ENCODE results near the gene ZSWIM3. TPM values are rescaled to one million over a fixed set of nuclear protein-coding genes. Genes with fewer than 3 reads are reported as not detected.
"Not testable (repeated sequence)": the region's sequence is repeated elsewhere in the genome, so short reads cannot be mapped to it uniquely, and the experiment has no call there.

ZSWIM3 gene
- total and polyA plus RNA-seq, 4 donors, result 1.5 to 4.5 (median 2.1) TPM

DNA sequence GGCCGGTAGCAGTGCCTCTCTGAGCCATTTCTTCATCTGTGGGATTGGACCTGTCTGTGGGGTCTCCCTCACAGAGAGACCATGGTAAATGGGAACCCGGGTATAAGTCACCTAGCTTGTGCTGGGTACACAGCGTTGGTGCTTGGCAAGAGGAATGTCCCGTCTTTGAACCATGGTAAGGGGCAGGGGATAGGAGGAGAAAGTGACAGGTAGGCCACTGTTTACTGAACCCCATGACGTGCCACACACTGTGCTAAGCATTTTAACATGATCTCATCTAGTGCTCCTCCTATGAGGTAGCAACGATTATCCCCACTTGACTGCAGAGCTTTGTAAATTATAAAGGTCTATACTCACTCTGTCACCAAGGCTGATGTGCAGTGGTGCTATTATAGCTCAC is 29.7 kb upstream of the ZSWIM3 start:
- H3K36me3 ChIP-seq (ENCODE audit: control insufficient read depth in 1 of 2, insufficient read depth in 2 of 2, low read length in 1 of 2), result no peaks in the 10 kb centered on the region
- intact Hi-C loops (cut with DNase I), result no loop called here
- peak overlapping the region in 1 of 2 donors; percentile 92 for H3K27ac ChIP-seq (ENCODE audit: low read depth in 1 of 2, low read length in 2 of 2)
- no peaks in the 10 kb centered on the region for H3K4me1 ChIP-seq (ENCODE audit: control insufficient read depth in 1 of 2, insufficient read depth in 2 of 2, low read length in 2 of 2)
- 76 to 87% methylated on average over 6 of the region's 6 CpGs for WGBS, 2 donors
- no peak for DNase-seq
- H3K27me3 ChIP-seq (ENCODE audit: control insufficient read depth in 1 of 2, insufficient read depth in 2 of 2, low read length in 1 of 2), result no peaks in the 10 kb centered on the region
- no peak for ATAC-seq (ENCODE audit: low FRiP score)
- H3K4me3 ChIP-seq (ENCODE audit: low read length in 2 of 2), result no peak overlapping the region
- no peaks in the 10 kb centered on the region for H3K9me3 ChIP-seq (ENCODE audit: control insufficient read depth, low read length)

DNA sequence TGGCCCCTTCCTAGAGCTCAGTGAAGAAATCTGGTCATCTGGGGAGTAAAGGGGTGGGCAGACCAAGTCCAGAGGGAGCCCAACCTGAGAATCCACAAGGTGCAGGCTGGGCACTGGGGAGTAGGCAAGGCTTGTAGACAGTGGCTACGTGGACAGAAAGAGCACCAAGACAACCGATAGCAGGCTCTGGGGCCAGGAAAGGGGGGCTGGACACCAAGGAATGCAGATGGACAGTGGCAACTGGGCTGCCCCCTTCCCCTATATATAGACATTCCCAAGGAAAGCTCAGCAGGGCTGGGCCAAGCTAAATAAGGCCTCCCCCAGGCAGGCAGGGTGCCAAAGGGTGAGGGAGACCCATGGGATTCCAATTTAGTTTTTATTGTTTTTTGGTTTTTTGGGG is 28.8 kb upstream of the ZSWIM3 start:
- H3K4me1 ChIP-seq (ENCODE audit: control insufficient read depth in 1 of 2, insufficient read depth in 2 of 2, low read length in 2 of 2), result peaks cover 0 to 1% of the 10 kb centered on the region in 2 donors
- DNase-seq, result peak; percentile 73 to 82
- WGBS, 2 donors, result 0 to 8% methylated on average over 2 of the region's 2 CpGs

DNA sequence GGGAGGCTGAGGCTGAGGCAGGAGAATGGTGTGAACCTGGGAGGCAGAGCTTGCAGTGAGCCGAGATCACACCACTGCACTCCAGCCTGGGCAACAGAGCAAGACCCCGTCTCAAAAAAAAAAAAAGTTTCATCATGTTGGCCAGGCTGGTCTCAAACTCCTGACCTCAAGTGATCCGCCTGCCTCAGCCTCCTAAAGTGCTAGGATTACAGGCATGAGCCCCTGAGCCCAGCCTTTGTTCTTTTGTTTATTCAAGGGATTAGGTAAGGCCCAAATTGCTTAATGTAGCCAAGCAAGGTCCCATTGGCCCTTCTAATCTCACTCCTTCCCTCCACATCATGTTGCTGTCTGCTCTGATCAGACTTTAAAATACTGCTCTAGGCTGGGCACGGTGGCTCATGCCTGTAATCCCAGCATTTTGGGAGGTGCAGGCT is 27.7 kb upstream of the ZSWIM3 start:
- H3K4me1 ChIP-seq (ENCODE audit: control insufficient read depth in 1 of 2, insufficient read depth in 2 of 2, low read length in 2 of 2); H3K9me3 ChIP-seq (ENCODE audit: control insufficient read depth, low read length); H3K4me3 ChIP-seq (ENCODE audit: low read length in 2 of 2); H3K36me3 ChIP-seq (ENCODE audit: control insufficient read depth in 1 of 2, insufficient read depth in 2 of 2, low read length in 1 of 2); H3K27me3 ChIP-seq (ENCODE audit: control insufficient read depth in 1 of 2, insufficient read depth in 2 of 2, low read length in 1 of 2); DNase-seq; H3K27ac ChIP-seq (ENCODE audit: low read depth in 1 of 2, low read length in 2 of 2); ATAC-seq (ENCODE audit: low FRiP score): not testable (repeated sequence)
- WGBS, 2 donors, result 69 to 90% methylated on average over 4 of the region's 4 CpGs
- intact Hi-C loops (cut with DNase I), result loop anchor here in 1 of 2 donors (10.0 kb wide), 2 partner anchors 55 to 1645 kb away; partner anchors contain the start of genes JPH2, SPATA25 and ZSWIM1

More for the DNA sequence above, 28.8 kb upstream of the ZSWIM3 start:
- intact Hi-C loops (cut with DNase I), result no loop called here
- Histone ChIP-seq H3K4me3 (ENCODE audit: low read length in 2 of 2) (no peak overlapping the region), H3K27me3 (ENCODE audit: control insufficient read depth in 1 of 2, insufficient read depth in 2 of 2, low read length in 1 of 2) (no peaks in the 10 kb centered on the region), H3K27ac (ENCODE audit: low read depth in 1 of 2, low read length in 2 of 2) (peak overlapping the region; percentile 29 to 92), H3K36me3 (ENCODE audit: control insufficient read depth in 1 of 2, insufficient read depth in 2 of 2, low read length in 1 of 2) (no peaks in the 10 kb centered on the region), H3K9me3 (ENCODE audit: control insufficient read depth, low read length) (no peaks in the 10 kb centered on the region)
- peak; percentile 2 for ATAC-seq (ENCODE audit: low FRiP score)

DNA sequence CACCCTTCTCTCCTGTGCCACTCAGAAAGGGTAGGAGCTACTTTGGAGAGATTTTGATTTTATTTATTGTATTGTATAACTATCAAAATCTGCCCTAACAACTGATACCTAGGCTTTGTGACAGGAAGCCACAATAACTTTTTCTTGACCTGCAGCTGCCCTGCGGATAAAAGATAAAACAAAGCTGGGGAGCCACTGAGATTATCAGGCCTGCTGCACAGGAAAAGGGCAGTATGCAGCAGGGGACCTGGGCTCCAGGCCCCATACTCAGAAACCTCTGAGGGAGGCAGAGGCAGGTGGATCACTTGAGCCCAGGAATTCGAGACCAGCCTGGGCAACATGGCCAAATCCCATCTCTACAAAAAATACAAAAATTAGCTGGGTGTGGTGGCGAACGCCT is 24.8 kb upstream of the ZSWIM3 start:
- H3K27ac ChIP-seq (ENCODE audit: low read depth in 1 of 2, low read length in 2 of 2), result peak overlapping the region in 1 of 2 donors; percentile 92
- H3K4me1 ChIP-seq (ENCODE audit: control insufficient read depth in 1 of 2, insufficient read depth in 2 of 2, low read length in 2 of 2), result peaks cover 0 to 1% of the 10 kb centered on the region in 2 donors
- H3K4me3 ChIP-seq (ENCODE audit: low read length in 2 of 2), result no peak overlapping the region
- H3K27me3 ChIP-seq (ENCODE audit: control insufficient read depth in 1 of 2, insufficient read depth in 2 of 2, low read length in 1 of 2), result no peaks in the 10 kb centered on the region
- no peaks in the 10 kb centered on the region for H3K9me3 ChIP-seq (ENCODE audit: control insufficient read depth, low read length)
- no peaks in the 10 kb centered on the region for H3K36me3 ChIP-seq (ENCODE audit: control insufficient read depth in 1 of 2, insufficient read depth in 2 of 2, low read length in 1 of 2)
- intact Hi-C loops (cut with DNase I), result loop anchor here in 1 of 2 donors (10.0 kb wide), 2 partner anchors 52 to 1648 kb away; partner anchors contain the start of genes JPH2, SPATA25 and ZSWIM1
- DNase-seq (peak in 1 of 2 donors; percentile 44), ATAC-seq (ENCODE audit: low FRiP score) (no peak)
- 80 to 84% methylated on average over 4 of the region's 4 CpGs for WGBS, 2 donors

DNA sequence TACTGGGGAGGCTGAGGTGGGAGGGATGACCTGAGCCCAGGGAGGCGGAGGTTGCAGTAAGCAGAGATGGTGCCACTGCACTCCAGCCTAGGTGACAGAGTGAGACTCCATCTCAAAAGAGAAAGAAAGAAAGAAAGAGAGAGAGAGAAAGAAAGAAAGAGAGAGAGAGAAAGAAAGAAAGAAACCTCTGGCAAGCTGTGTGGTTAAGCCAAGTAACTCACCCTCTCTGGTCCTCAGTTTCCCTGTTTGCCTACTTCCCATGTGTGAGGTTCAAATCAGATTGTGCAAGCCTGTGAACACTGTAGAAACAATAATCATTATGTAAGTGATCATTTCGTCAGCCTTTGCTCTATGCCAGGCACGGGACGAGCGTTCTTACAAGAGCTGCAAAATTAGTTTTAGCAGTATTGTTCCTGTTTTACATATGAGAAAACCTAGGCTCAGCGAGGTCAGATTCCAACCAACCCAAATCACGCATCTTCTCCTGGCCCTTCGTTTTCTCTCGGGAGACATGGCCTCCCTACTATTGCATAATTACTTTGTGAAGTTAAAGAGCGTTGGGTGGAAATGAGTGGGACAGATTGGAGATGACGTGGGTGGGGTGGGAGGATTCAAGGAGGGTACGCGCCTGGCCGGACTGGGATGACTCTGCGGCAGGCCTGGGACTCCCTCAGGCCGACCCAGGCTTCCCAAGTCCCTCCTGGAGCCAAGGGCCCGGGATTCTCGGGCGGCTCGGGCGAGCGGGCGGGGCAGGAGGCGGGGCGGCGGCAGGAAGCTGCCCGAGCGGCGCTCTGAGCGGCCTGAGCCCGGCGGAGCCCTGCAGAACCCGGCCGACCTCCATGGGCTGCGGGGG is 24.2 kb upstream of the ZSWIM3 start, which contains the start of gene SNX21:
SNX21 (plus strand) TSS at position 770 of the 853 bp plus-strand sequence. CDS start 121 bp downstream, outside the sequence.
- Histone ChIP-seq H3K9me3 (ENCODE audit: control insufficient read depth, low read length) (no peaks in the 10 kb centered on the region), H3K27me3 (ENCODE audit: control insufficient read depth in 1 of 2, insufficient read depth in 2 of 2, low read length in 1 of 2) (no peaks in the 10 kb centered on the region), H3K36me3 (ENCODE audit: control insufficient read depth in 1 of 2, insufficient read depth in 2 of 2, low read length in 1 of 2) (no peaks in the 10 kb centered on the region), H3K27ac (ENCODE audit: low read depth in 1 of 2, low read length in 2 of 2) (peak within 1 kb of the TSS; percentile 71 to 92), H3K4me1 (ENCODE audit: control insufficient read depth in 1 of 2, insufficient read depth in 2 of 2, low read length in 2 of 2) (peaks cover 0 to 1% of the 10 kb centered on the region in 2 donors), H3K4me3 (ENCODE audit: low read length in 2 of 2) (peak within 1 kb of the TSS; percentile 62 to 75)
- intact Hi-C loops (cut with DNase I), result loop anchor here in 1 of 2 donors (10.0 kb wide), 2 partner anchors 52 to 1648 kb away; partner anchors contain the start of genes JPH2, SPATA25 and ZSWIM1
- DNase-seq (peak; percentile 91 to 94), ATAC-seq (ENCODE audit: low FRiP score) (peak; percentile 92)
- WGBS, 2 donors, result 3 to 4% methylated on average over 32 to 35 of the region's 35 CpGs

DNA sequence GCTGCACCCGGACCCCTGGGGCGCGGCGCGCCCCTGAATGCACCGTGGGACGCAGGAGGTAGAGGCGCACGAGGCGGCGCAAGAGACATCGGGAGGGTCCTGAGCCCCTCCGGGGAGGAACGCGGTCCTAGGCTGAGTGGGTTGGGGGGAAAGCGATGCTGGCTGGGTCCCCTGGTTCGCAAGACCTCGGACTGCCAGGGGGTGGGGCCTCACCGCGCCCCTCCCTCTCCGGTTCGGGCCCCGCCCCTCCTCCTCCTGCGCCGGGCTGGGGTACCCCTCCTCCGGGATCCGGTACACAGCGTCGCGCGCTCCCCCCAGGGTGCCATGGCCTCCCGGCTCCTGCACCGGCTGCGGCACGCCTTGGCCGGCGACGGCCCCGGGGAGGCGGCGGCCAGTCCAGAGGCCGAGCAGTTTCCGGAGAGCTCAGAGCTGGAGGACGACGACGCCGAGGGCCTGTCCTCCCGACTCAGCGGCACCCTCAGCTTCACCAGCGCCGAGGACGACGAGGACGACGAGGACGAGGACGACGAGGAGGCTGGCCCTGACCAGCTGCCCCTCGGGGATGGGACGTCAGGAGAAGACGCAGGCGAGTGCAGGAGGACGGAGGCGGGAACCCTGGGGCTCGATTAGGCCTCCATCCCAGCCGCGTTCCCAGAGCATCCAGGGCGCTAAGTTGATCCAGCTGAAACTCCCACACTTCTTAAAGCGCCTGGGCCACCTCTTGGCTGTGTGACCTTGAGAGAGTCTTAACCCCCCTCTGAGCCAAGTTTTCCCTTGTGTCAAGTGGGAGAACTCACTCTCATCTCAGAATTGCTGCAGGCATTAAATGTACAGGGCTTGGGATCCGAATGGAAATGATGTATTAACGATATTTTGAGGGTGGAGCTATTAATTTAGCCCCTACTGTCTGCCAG is 23.3 kb upstream of the ZSWIM3 start:
- ATAC-seq (ENCODE audit: low FRiP score), result peak; percentile 89
- intact Hi-C loops (cut with DNase I), result loop anchor here (2.0 to 10.0 kb wide), 4 partner anchors 17 to 1649 kb away; partner anchors contain the start of genes ACOT8 (in 1 of the 2), JPH2 (in 1 of the 2), SPATA25 (in 1 of the 2) and ZSWIM1 (in 1 of the 2)
- DNase-seq, result peak; percentile 82 to 91

DNA sequence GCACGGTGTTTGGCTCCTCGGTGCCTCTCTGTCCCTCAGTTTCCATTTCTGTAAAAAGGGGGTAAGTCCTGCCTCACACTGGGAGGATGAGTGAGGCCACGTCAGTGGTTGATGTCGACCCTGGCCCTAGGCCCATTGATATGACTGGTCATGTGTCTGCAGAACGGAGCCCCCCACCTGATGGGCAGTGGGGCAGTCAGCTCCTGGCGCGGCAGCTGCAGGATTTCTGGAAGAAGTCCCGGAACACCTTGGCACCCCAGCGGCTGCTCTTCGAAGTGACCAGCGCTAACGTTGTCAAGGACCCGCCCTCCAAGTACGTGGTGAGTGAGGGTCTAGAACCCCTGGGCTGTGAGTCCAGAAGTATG is 22.6 kb upstream of the ZSWIM3 start:
- DNase-seq (peak; percentile 63 to 78), ATAC-seq (ENCODE audit: low FRiP score) (no peak)

More for the DNA sequence above, 23.3 kb upstream of the ZSWIM3 start:
- H3K27ac ChIP-seq (ENCODE audit: low read depth in 1 of 2, low read length in 2 of 2), result peak overlapping the region; percentile 71 to 92
- 1% methylated on average over 51 to 71 of the region's 71 CpGs for WGBS, 2 donors
- H3K4me3 ChIP-seq (ENCODE audit: low read length in 2 of 2), result peak overlapping the region; percentile 62 to 75
- H3K4me1 ChIP-seq (ENCODE audit: control insufficient read depth in 1 of 2, insufficient read depth in 2 of 2, low read length in 2 of 2), result peaks cover 0 to 1% of the 10 kb centered on the region in 2 donors
- no peaks in the 10 kb centered on the region for H3K36me3 ChIP-seq (ENCODE audit: control insufficient read depth in 1 of 2, insufficient read depth in 2 of 2, low read length in 1 of 2)
- H3K9me3 ChIP-seq (ENCODE audit: control insufficient read depth, low read length), result no peaks in the 10 kb centered on the region
- H3K27me3 ChIP-seq (ENCODE audit: control insufficient read depth in 1 of 2, insufficient read depth in 2 of 2, low read length in 1 of 2), result no peaks in the 10 kb centered on the region

More for the DNA sequence above, 22.6 kb upstream of the ZSWIM3 start:
- intact Hi-C loops (cut with DNase I), result loop anchor here (2.0 to 10.0 kb wide), 5 partner anchors 18 to 1650 kb away; partner anchors contain the start of genes ACOT8 (in 1 of the 2), JPH2 (in 1 of the 2), SPATA25 (in 1 of the 2) and ZSWIM1 (in 1 of the 2)
- Histone ChIP-seq H3K27ac (ENCODE audit: low read depth in 1 of 2, low read length in 2 of 2) (peak overlapping the region in 1 of 2 donors; percentile 92), H3K9me3 (ENCODE audit: control insufficient read depth, low read length) (no peaks in the 10 kb centered on the region), H3K36me3 (ENCODE audit: control insufficient read depth in 1 of 2, insufficient read depth in 2 of 2, low read length in 1 of 2) (no peaks in the 10 kb centered on the region), H3K4me1 (ENCODE audit: control insufficient read depth in 1 of 2, insufficient read depth in 2 of 2, low read length in 2 of 2) (peaks cover 0 to 1% of the 10 kb centered on the region in 2 donors), H3K4me3 (ENCODE audit: low read length in 2 of 2) (peak overlapping the region; percentile 62 to 75), H3K27me3 (ENCODE audit: control insufficient read depth in 1 of 2, insufficient read depth in 2 of 2, low read length in 1 of 2) (no peaks in the 10 kb centered on the region)
- 24 to 31% methylated on average over 14 of the region's 14 CpGs for WGBS, 2 donors
